H1 (cell line): ENCODE data around the gene ISX. TPM values are rescaled to one million over a fixed set of nuclear protein-coding genes. Genes with fewer than 3 reads are reported as not detected.

Experiments used
- CTCF ChIA-PET: fragments of 300-600 bp; sonication (Branson Sonifier 250); formaldehyde crosslinking; loops from one replicate; lab custom pipeline; 2021; ENCODE audit not compliant: partially characterized antibody; lab: Charles Lee
- POLR2A ChIA-PET: fragments of 300-600 bp; sonication (Branson Sonifier 250); formaldehyde crosslinking; loops from one replicate; lab custom pipeline; 2021; ENCODE audit warnings: inconsistent platforms; ENCODE audit not compliant: partially characterized antibody; lab: Charles Lee
- DNase-seq, 2 experiments: peaks; one replicate each; pipeline versions ENCODE4 v3.0.0 to v3.0.0-alpha.2; 2010 to 2022; ENCODE audit warnings: low spot score in 2 of 2, low read depth in 1 of 2, mixed read lengths in 1 of 2
- FAIRE-seq: peaks from 2 replicates; lab custom pipeline; 2011; peaks lifted over from hg19 to GRCh38; lab: Jason Lieb, UNC
- H2AFZ ChIP-seq: 2 replicates; pipeline ENCODE4 v1.8.1; 2012; ENCODE audit warnings: low read length, inconsistent platforms
- H2AK5ac ChIP-seq: 2 replicates; pipeline ENCODE4 v1.6.1; 2013; ENCODE audit warnings: low read depth, low read length
- H2BK120ac ChIP-seq: replicated peaks from 2 replicates; pipeline ENCODE3; 2013; ENCODE audit warnings: low read depth, low read length, inconsistent platforms
- H2BK12ac ChIP-seq: 2 replicates; pipeline ENCODE4 v1.6.1; 2013; ENCODE audit warnings: low read depth, low read length
- H2BK15ac ChIP-seq: 2 replicates; pipeline ENCODE4 v1.6.1; 2013; ENCODE audit warnings: low read length
- H2BK20ac ChIP-seq: 2 replicates; pipeline ENCODE4 v1.6.1; 2013; ENCODE audit warnings: low read length
- H2BK5ac ChIP-seq: 2 replicates; pipeline ENCODE4 v1.6.1; 2013; ENCODE audit warnings: low read depth, low read length
- H3K14ac ChIP-seq: 2 replicates; pipeline ENCODE4 v1.6.1; 2013; ENCODE audit warnings: inconsistent platforms; ENCODE audit not compliant: insufficient read length
- H3K18ac ChIP-seq: 2 replicates; pipeline ENCODE4 v1.6.1; 2013; ENCODE audit warnings: low read length; ENCODE audit errors: extremely low read depth
- H3K23ac ChIP-seq: 2 replicates; pipeline ENCODE4 v1.6.1; 2013; ENCODE audit warnings: inconsistent platforms; ENCODE audit not compliant: insufficient read length
- H3K23me2 ChIP-seq: 2 replicates; pipeline ENCODE4 v1.6.1; 2013; ENCODE audit warnings: low read depth, low read length
- H3K27ac ChIP-seq: 2 replicates; pipeline ENCODE4 v1.6.1; 2011; ENCODE audit warnings: low read depth, low read length, inconsistent platforms
- H3K27me3 ChIP-seq, 4 experiments: replicated peaks in 1 of 4; 1 replicate in 1 of 4; 2 replicates in 3 of 4; pipeline versions ENCODE4 v1.6.1 to v1.8.1; 2011 to 2013; ENCODE audit warnings: low read length in 3 of 4, mild to moderate bottlenecking in 3 of 4, inconsistent platforms in 2 of 4, mixed read lengths in 2 of 4, moderate library complexity in 1 of 4; ENCODE audit not compliant: control insufficient read depth in 3 of 4, insufficient read depth in 3 of 4; ENCODE audit errors: extremely low read depth in 1 of 4
- H3K36me3 ChIP-seq, 4 experiments: 2 replicates each; pipeline versions ENCODE4 v1.6.1 to v1.8.1; 2011 to 2013; ENCODE audit warnings: mild to moderate bottlenecking in 4 of 4, low read length in 3 of 4, moderate library complexity in 2 of 4, control low read depth in 1 of 4, inconsistent platforms in 1 of 4; ENCODE audit not compliant: insufficient read depth in 4 of 4, control insufficient read depth in 2 of 4
- H3K4ac ChIP-seq: replicated peaks from 2 replicates; pipeline ENCODE3; 2013; ENCODE audit warnings: low read length, low read depth, mixed read lengths, inconsistent platforms; ENCODE audit not compliant: insufficient read length
- H3K4me1 ChIP-seq, 4 experiments: replicated peaks in 1 of 4; 1 replicate in 1 of 4; 2 replicates in 3 of 4; pipeline versions ENCODE4 v1.6.1 to v1.8.1; 2011 to 2013; ENCODE audit warnings: low read length in 3 of 4, inconsistent platforms in 2 of 4, mixed read lengths in 1 of 4; ENCODE audit not compliant: insufficient read depth in 4 of 4, control insufficient read depth in 3 of 4
- H3K4me2 ChIP-seq, 2 experiments: 2 replicates each; pipeline versions ENCODE4 v1.6.1 to v1.8.1; 2011 to 2013; ENCODE audit warnings: low read depth in 2 of 2, low read length in 2 of 2, control low read depth in 1 of 2, inconsistent platforms in 1 of 2, mild to moderate bottlenecking in 1 of 2; ENCODE audit not compliant: insufficient read depth in 1 of 2
- H3K4me3 ChIP-seq, 4 experiments: fragments of 200-600, 300-600 bp in 1 of 4; sonication (generic), shearing (Covaris generic), sonication (Bioruptor Twin) in 1 of 4; 2 replicates each; pipeline versions ENCODE4 v1.5.1 to v1.8.1; 2011 to 2016; ENCODE audit warnings: low read length in 4 of 4, low read depth in 3 of 4, control low read depth in 2 of 4, inconsistent platforms in 2 of 4, mild to moderate bottlenecking in 2 of 4, mixed read lengths in 1 of 4, moderate library complexity in 1 of 4; ENCODE audit not compliant: insufficient read depth in 2 of 4; ENCODE audit errors: extremely low read depth in 1 of 4
- H3K56ac ChIP-seq: replicated peaks from 2 replicates; pipeline ENCODE3; 2013; ENCODE audit warnings: low read depth, mild to moderate bottlenecking, mixed read lengths, low read length, inconsistent platforms; ENCODE audit not compliant: insufficient read length
- H3K79me1 ChIP-seq: 2 replicates; pipeline ENCODE4 v1.6.1; 2013; ENCODE audit warnings: low read depth, low read length, control low read depth
- H3K79me2 ChIP-seq, 2 experiments: 2 replicates each; pipeline versions ENCODE4 v1.6.1 to v1.8.1; 2012 to 2013; ENCODE audit warnings: low read length in 2 of 2, mild to moderate bottlenecking in 2 of 2, inconsistent platforms in 1 of 2; ENCODE audit not compliant: insufficient read depth in 2 of 2, control insufficient read depth in 1 of 2
- H3K9ac ChIP-seq, 4 experiments: replicated peaks in 1 of 4; 1 replicate in 1 of 4; 2 replicates in 3 of 4; pipeline versions ENCODE4 v1.6.1 to v1.8.1; 2011 to 2013; ENCODE audit warnings: low read depth in 3 of 4, low read length in 3 of 4, control low read depth in 2 of 4, mild to moderate bottlenecking in 2 of 4, moderate library complexity in 2 of 4, inconsistent platforms in 1 of 4; ENCODE audit errors: extremely low read depth in 1 of 4
- H3K9me3 ChIP-seq, 2 experiments: 2 replicates each; pipeline versions ENCODE4 v1.6.1 to v1.8.1; 2012 to 2013; ENCODE audit warnings: mild to moderate bottlenecking in 2 of 2, moderate library complexity in 2 of 2, control low read depth in 1 of 2, inconsistent platforms in 1 of 2, low read depth in 1 of 2, low read length in 1 of 2, mixed read lengths in 1 of 2; ENCODE audit not compliant: insufficient read depth in 2 of 2
- H4K20me1 ChIP-seq, 2 experiments: replicated peaks in 1 of 2; 2 replicates each; pipeline versions ENCODE3 to v1.8.1; 2011 to 2013; ENCODE audit warnings: inconsistent platforms in 2 of 2, low read length in 2 of 2, mild to moderate bottlenecking in 1 of 2; ENCODE audit not compliant: insufficient read depth in 2 of 2, control insufficient read depth in 1 of 2
- H4K5ac ChIP-seq: 2 replicates; pipeline ENCODE4 v1.6.1; 2013; ENCODE audit warnings: low read length, low read depth, mixed read lengths, inconsistent platforms; ENCODE audit not compliant: insufficient read length
- H4K8ac ChIP-seq: 2 replicates; pipeline ENCODE4 v1.8.0; 2013; ENCODE audit warnings: mild to moderate bottlenecking, moderate library complexity, low read length, inconsistent platforms; ENCODE audit not compliant: insufficient read depth; ENCODE audit errors: extremely low read depth
- H4K91ac ChIP-seq: replicated peaks from 2 replicates; pipeline ENCODE3; 2013; ENCODE audit warnings: low read length, mixed read lengths, inconsistent platforms; ENCODE audit not compliant: insufficient read length
- CBX8 ChIP-seq: fragments of 300-800, 300-1000 bp; sonication (generic); IDR thresholded peaks from 2 replicates; pipeline ENCODE4 v1.7.1; 2016; ENCODE audit warnings: low read depth, low read length, borderline replicate concordance
- CREB1 ChIP-seq: IDR thresholded peaks from 2 replicates; pipeline ENCODE4 v1.6.1; 2012; ENCODE audit warnings: inconsistent platforms
- CTBP2 ChIP-seq: IDR thresholded peaks from 2 replicates; pipeline ENCODE4 v1.7.0; 2011; ENCODE audit warnings: borderline replicate concordance, mild to moderate bottlenecking, moderate library complexity, mixed read lengths, low read length; ENCODE audit not compliant: insufficient read depth, insufficient read length
- CTCF ChIP-seq, 3 experiments: IDR thresholded peaks; 1 replicate in 2 of 3; 2 replicates in 1 of 3; pipeline versions ENCODE4 v1.5.1 to v1.6.1; 2011; ENCODE audit warnings: low read length in 3 of 3, mild to moderate bottlenecking in 3 of 3, inconsistent platforms in 2 of 3, low read depth in 1 of 3, moderate library complexity in 1 of 3; ENCODE audit not compliant: insufficient read depth in 1 of 3; ENCODE audit errors: control extremely low read depth in 1 of 3
- EGR1 ChIP-seq: IDR thresholded peaks from 2 replicates; pipeline ENCODE4 v1.6.1; 2011; ENCODE audit warnings: low read depth, low read length, borderline replicate concordance
- GTF2F1 ChIP-seq: IDR thresholded peaks from 2 replicates; pipeline ENCODE4 v1.6.1; 2012; ENCODE audit warnings: low read depth, low read length, improper control_type of control experiment, borderline replicate concordance
- RAD21 ChIP-seq, 2 experiments: IDR thresholded peaks in 1 of 2; conservative IDR thresholded peaks in 1 of 2; 2 replicates each; pipeline ENCODE4 v1.6.1; 2011; ENCODE audit warnings: low read depth in 2 of 2, low read length in 2 of 2, improper control_type of control experiment in 1 of 2, inconsistent platforms in 1 of 2, mild to moderate bottlenecking in 1 of 2, moderate library complexity in 1 of 2
- SIX5 ChIP-seq: IDR thresholded peaks from 2 replicates; pipeline ENCODE4 v1.6.1; 2011; ENCODE audit warnings: mild to moderate bottlenecking, low read depth, low read length
- SRF ChIP-seq: IDR thresholded peaks from 2 replicates; pipeline ENCODE4 v1.6.1; 2011; ENCODE audit warnings: mild to moderate bottlenecking, low read depth, low read length, moderate library complexity
- SUZ12 ChIP-seq: fragments of 200-600 bp; sonication (generic); IDR thresholded peaks from 2 replicates; pipeline ENCODE4 v1.6.1; 2012; ENCODE audit warnings: mild to moderate bottlenecking, inconsistent platforms, low read length, moderate library complexity, mixed read lengths
- TBP ChIP-seq: IDR thresholded peaks from 2 replicates; pipeline ENCODE4 v1.6.1; 2011; ENCODE audit warnings: low read depth, low read length, improper control_type of control experiment
- ZNF274 ChIP-seq: IDR thresholded peaks from 2 replicates; pipeline ENCODE4 v1.7.0; 2012; ENCODE audit warnings: low read length, borderline replicate concordance; ENCODE audit errors: extremely low read depth
- WGBS, 2 experiments: shearing (Covaris generic) in 1 of 2; methylation state at CpG; one replicate each; pipeline versions ENCODE4 v1.1.6 to v1.1.7; 2013 to 2015; ENCODE audit warnings: low lambda C conversion rate in 2 of 2, mixed read lengths in 2 of 2, inconsistent platforms in 1 of 2, low coverage in 1 of 2, missing lambda C conversion rate in 1 of 2; ENCODE audit not compliant: insufficient replicate concordance in 2 of 2, insufficient coverage in 1 of 2, insufficient read length in 1 of 2; ENCODE audit errors: extremely low coverage in 1 of 2, missing lambda C conversion rate in 1 of 2; 5-methylcytosine and 5-hydroxymethylcytosine counted together
- polyA plus RNA-seq, 7 experiments: library from polyadenylated mRNA; depleted of rRNA in 3 of 7; stranded (reverse) in 5 of 7; unstranded in 2 of 7; fragments of >200 nt in 5 of 7; fragments of 200-250 nt in 2 of 7; gene quantifications; 1 replicate in 5 of 7; 2 replicates in 1 of 7; 4 replicates in 1 of 7; pipeline versions ENCODE4 v1.2.1 to v1.2.3, GENCODE V29; 2011 to 2013; ENCODE audit warnings: missing spikeins in 2 of 7, mixed read lengths in 2 of 7
- total RNA-seq: library from RNA; stranded (reverse); fragmentation: NEBNext Ultra II Directional; extraction: Animal tissue kit (Norgen Biotek cat#: 25700); gene quantifications from 2 replicates; pipeline ENCODE4 v1.2.1, GENCODE V29; 2021

The ISX gene
- total and polyA plus RNA-seq, 2 of the 8 experiments (the other 6 are each of a cell fraction or from before 2014, with no cell fraction given): not detected

GRCh38 chr22:35104491-35104890 lies 38.5 kb downstream of the ISX start:
- H2AK5ac ChIP-seq: no peak overlapping the region
- no peaks in the 10 kb centered on the region for H3K79me1 ChIP-seq
- H4K91ac ChIP-seq: no peak overlapping the region
- no peak overlapping the region for H2BK120ac ChIP-seq
- no peak overlapping the region for H3K23ac ChIP-seq
- 83% methylated on average over 11 of the region's 11 CpGs; no CpG with 5 or more reads in 1 of the 2 experiments for WGBS, 2 experiments
- H4K5ac ChIP-seq: no peak overlapping the region
- CTCF ChIA-PET: interaction anchor here (0.6 to 2.1 kb wide), 3 partner anchors 12 to 51 kb away, joined by 3 to 5 read pairs (median 4); no protein-coding TSS in a partner anchor
- H3K4me1 ChIP-seq: no peaks in the 10 kb centered on the region
- no peak overlapping the region for H4K8ac ChIP-seq
- H3K36me3 ChIP-seq: no peaks in the 10 kb centered on the region
- H3K4me3 ChIP-seq: no peak overlapping the region
- H2BK12ac ChIP-seq: no peak overlapping the region
- no peak overlapping the region for H2AFZ ChIP-seq
- H3K23me2 ChIP-seq: no peaks in the 10 kb centered on the region
- FAIRE-seq (no peak), DNase-seq (no peak)
- H3K4me2 ChIP-seq: no peak overlapping the region
- H2BK20ac ChIP-seq: no peak overlapping the region
- H3K56ac ChIP-seq: no peak overlapping the region
- no peak overlapping the region for H3K27ac ChIP-seq
- no peaks in the 10 kb centered on the region for H3K79me2 ChIP-seq
- POLR2A ChIA-PET: interaction anchor here (0.6 kb wide), 1 partner anchor 972 kb away, joined by 3 read pairs; no protein-coding TSS in a partner anchor
- H3K9me3 ChIP-seq: no peaks in the 10 kb centered on the region
- H2BK5ac ChIP-seq: no peak overlapping the region
- no peak overlapping the region for H2BK15ac ChIP-seq
- H3K14ac ChIP-seq: no peak overlapping the region
- no peaks in the 10 kb centered on the region; a peak in 2 of 7 replicates for H3K27me3 ChIP-seq
- no peak overlapping the region for H3K18ac ChIP-seq
- H4K20me1 ChIP-seq: no peaks in the 10 kb centered on the region
- H3K4ac ChIP-seq: no peak overlapping the region
- H3K9ac ChIP-seq: no peak overlapping the region
- TF ChIP-seq CTBP2 (no peak), SRF (no peak), SIX5 (no peak), EGR1 (no peak), CTCF (IDR thresholded peaks at IDR 0.05; ENCODE audit: control extremely low read depth in 1 of 3, insufficient read depth in 1 of 3, low read depth in 1 of 3, low read length in 3 of 3) (no peak), GTF2F1 (no peak), CBX8 (no peak), ZNF274 (no peak), RAD21 (IDR thresholded peaks at IDR 0.05 in 1 of 2, conservative IDR thresholded peaks at IDR 0.05 in 1 of 2; ENCODE audit: low read depth in 2 of 2, low read length in 2 of 2) (no peak), CREB1 (no peak), SUZ12 (no peak), TBP (no peak)
